ENCODE data around the gene TAP1.
A peak's percentile ranks its signal among the peaks of the same experiment; 100 is the strongest.

TAP1 gene

DNA sequence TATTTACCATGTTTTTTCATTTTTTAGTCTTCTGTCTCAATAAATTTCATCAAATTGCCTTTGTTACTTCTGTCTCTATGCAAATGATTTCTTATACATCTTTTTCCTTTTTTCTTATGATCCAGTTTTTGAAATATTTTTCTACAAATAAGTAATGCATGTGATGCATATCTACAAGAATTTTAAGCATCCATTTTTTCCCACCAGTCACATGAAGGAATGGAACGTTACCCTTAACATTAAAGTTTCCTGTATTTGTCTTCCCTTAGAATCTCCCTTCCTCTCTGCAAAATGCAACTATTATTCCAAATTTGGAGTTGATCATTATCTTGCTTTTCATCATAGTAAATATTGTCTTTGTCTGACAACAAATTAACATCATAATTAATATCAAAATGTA, 36.0 kb upstream of the TAP1 start:
- Histone ChIP-seq H3K4me3 (ENCODE audit: low read depth in 1 of 2, low read length in 1 of 2) (no peak overlapping the region), H3K27me3 (no peaks in the 10 kb centered on the region), H3K4me1 (ENCODE audit: control insufficient read depth in 1 of 2, insufficient read depth in 1 of 2, low read depth in 1 of 2, low read length in 1 of 2) (peaks cover 0 to 8% of the 10 kb centered on the region in 2 experiments), H3K36me3 (no peaks in the 10 kb centered on the region), H3K9me3 (no peaks in the 10 kb centered on the region), H3K27ac (no peak overlapping the region)
- TF ChIP-seq, protein P1, sequence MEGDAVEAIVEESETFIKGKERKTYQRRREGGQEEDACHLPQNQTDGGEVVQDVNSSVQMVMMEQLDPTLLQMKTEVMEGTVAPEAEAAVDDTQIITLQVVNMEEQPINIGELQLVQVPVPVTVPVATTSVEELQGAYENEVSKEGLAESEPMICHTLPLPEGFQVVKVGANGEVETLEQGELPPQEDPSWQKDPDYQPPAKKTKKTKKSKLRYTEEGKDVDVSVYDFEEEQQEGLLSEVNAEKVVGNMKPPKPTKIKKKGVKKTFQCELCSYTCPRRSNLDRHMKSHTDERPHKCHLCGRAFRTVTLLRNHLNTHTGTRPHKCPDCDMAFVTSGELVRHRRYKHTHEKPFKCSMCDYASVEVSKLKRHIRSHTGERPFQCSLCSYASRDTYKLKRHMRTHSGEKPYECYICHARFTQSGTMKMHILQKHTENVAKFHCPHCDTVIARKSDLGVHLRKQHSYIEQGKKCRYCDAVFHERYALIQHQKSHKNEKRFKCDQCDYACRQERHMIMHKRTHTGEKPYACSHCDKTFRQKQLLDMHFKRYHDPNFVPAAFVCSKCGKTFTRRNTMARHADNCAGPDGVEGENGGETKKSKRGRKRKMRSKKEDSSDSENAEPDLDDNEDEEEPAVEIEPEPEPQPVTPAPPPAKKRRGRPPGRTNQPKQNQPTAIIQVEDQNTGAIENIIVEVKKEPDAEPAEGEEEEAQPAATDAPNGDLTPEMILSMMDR (IDR thresholded peaks at IDR 0.05) = no peak

DNA sequence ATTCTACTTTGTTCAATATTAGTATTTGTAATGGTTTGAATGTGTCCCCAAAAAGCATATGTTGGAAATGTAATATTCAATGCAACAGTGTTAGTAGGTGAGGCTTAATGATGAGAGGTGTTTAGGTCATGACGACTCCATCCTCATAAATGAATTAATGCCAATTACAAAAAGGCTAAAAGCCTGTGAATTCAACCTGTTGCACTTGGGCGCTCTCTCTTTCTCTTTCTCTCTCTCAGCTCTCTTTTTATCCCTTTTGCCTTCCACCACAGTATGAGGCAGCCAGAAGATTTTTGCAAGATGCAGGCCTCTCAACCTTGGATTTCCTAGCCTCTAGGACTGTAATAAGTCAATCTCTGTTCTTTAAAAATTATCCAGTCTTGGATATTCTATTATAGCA, 35.1 kb upstream of the TAP1 start:
- H3K4me1 ChIP-seq (ENCODE audit: control insufficient read depth in 1 of 2, insufficient read depth in 1 of 2, low read depth in 1 of 2, low read length in 1 of 2) = peaks cover 0 to under 1% of the 10 kb centered on the region in 2 experiments
- no peaks in the 10 kb centered on the region for H3K36me3 ChIP-seq
- no peak overlapping the region for H3K27ac ChIP-seq
- peaks cover 5% of the 10 kb centered on the region for H3K27me3 ChIP-seq
- no peaks in the 10 kb centered on the region for H3K9me3 ChIP-seq
- TF ChIP-seq, protein P1 (IDR thresholded peaks at IDR 0.05) = no peak
- no peak overlapping the region for H3K4me3 ChIP-seq (ENCODE audit: low read depth in 1 of 2, low read length in 1 of 2)

DNA sequence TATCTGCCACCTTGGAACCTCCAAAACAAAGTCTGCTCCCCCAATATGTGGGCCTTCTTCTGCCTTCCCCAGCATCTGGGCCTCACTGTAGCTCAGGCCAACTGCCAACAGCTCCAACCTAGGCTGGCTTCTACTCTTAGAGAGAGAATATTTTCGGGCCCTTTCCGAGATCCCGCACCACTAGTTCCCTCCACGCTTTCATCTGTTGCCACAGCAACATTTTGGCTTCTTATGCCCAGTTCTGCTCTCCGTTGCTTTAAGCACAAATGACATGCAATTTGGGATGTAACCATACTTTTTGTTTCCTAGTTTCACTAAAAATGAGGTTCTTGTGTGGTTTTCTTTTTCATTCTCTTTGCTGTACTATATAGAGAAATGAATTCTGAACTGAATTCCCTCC, 34.1 kb upstream of the TAP1 start:
- no peak overlapping the region for H3K27ac ChIP-seq

DNA sequence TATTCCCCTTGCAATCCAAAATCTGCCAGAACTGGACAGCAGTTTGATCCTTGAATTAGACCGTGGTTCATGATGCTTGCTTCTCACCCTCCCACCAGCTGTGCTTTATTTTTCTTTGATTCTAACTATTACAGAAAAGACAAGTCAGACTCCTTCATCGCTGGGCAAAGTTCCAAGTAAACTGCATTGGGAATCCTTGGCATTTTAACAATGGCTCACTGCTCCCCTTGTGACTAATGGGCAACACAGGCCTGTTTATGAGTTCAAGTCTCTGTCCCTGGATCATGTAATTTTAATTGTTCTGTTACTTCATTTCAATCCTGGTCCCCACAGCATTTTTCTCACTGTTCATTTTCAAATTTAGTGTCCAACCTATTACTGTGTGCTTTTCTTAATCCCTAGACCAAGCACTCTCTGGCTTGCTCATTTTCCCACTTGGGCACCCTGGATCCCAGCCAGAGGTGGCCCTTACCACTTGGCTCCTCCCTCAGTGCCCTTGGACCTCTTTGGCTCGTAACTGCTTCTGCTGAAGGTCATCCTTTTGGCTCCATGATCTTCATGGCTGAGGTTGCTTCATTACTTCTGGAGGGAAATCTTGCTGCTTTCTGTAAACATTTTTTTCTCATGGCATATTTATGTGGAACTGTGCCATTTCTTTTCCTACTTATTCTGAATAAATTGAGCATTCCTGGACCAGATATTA, 33.3 kb upstream of the TAP1 start:
- H3K27me3 ChIP-seq = peaks cover 5% of the 10 kb centered on the region
- no peaks in the 10 kb centered on the region for H3K4me1 ChIP-seq (ENCODE audit: control insufficient read depth in 1 of 2, insufficient read depth in 1 of 2, low read depth in 1 of 2, low read length in 1 of 2)
- H3K4me3 ChIP-seq (ENCODE audit: low read depth in 1 of 2, low read length in 1 of 2) = no peak overlapping the region
- TF ChIP-seq, protein P1 (IDR thresholded peaks at IDR 0.05) = no peak
- H3K36me3 ChIP-seq = no peaks in the 10 kb centered on the region
- no peaks in the 10 kb centered on the region for H3K9me3 ChIP-seq
- H3K27ac ChIP-seq = no peak overlapping the region

More for the DNA sequence above, 34.1 kb upstream of the TAP1 start:
- TF ChIP-seq, protein P1 (IDR thresholded peaks at IDR 0.05) = no peak
- no peaks in the 10 kb centered on the region for H3K36me3 ChIP-seq
- no peaks in the 10 kb centered on the region for H3K9me3 ChIP-seq
- peaks cover 5% of the 10 kb centered on the region for H3K27me3 ChIP-seq
- no peak overlapping the region for H3K4me3 ChIP-seq (ENCODE audit: low read depth in 1 of 2, low read length in 1 of 2)
- no peaks in the 10 kb centered on the region for H3K4me1 ChIP-seq (ENCODE audit: control insufficient read depth in 1 of 2, insufficient read depth in 1 of 2, low read depth in 1 of 2, low read length in 1 of 2)

DNA sequence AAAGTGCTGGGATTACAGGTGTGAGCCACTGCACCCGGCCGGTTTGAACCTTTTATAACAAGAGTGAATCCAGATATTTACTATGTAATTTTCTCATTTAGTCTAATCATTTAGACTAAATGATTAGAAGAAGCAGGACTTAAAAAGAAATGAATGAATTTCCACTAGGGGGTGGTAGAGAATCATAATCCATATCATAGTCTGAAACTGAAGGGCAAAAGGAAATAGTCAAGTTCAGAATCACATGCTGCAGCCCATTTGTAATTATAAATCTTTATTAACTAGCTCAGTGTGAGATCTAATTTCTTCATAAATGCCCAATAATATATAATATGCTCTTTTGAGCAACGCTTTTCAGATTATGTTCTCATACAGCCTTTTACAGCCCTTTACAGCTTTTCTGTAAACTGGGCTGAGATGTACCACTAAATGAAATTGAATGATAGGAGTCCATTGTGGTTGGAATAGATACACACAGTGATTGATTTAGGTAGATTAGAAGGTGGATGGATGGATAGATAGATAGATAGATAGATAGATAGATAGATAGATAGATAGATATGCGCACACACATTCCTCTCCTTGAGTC, 32.3 kb upstream of the TAP1 start:
- TF ChIP-seq, protein P1 (IDR thresholded peaks at IDR 0.05) = peak; percentile 50
- Histone ChIP-seq H3K4me1 (ENCODE audit: control insufficient read depth in 1 of 2, insufficient read depth in 1 of 2, low read depth in 1 of 2, low read length in 1 of 2) (no peaks in the 10 kb centered on the region), H3K9me3 (no peaks in the 10 kb centered on the region)

More for the DNA sequence above, 32.3 kb upstream of the TAP1 start:
- Histone ChIP-seq H3K4me3 (ENCODE audit: low read depth in 1 of 2, low read length in 1 of 2) (no peak overlapping the region), H3K36me3 (no peaks in the 10 kb centered on the region), H3K27ac (no peak overlapping the region), H3K27me3 (peaks cover 15% of the 10 kb centered on the region)
